GM21786 (cell line): ENCODE results near the gene PTHLH.

ENCODE experiments used
- ATAC-seq: cut with Tn5 transposase; IDR thresholded peaks from one replicate; pipeline ENCODE4 v1.9.1; 2021; ENCODE audit not compliant: unreplicated experiment

Gene PTHLH

DNA sequence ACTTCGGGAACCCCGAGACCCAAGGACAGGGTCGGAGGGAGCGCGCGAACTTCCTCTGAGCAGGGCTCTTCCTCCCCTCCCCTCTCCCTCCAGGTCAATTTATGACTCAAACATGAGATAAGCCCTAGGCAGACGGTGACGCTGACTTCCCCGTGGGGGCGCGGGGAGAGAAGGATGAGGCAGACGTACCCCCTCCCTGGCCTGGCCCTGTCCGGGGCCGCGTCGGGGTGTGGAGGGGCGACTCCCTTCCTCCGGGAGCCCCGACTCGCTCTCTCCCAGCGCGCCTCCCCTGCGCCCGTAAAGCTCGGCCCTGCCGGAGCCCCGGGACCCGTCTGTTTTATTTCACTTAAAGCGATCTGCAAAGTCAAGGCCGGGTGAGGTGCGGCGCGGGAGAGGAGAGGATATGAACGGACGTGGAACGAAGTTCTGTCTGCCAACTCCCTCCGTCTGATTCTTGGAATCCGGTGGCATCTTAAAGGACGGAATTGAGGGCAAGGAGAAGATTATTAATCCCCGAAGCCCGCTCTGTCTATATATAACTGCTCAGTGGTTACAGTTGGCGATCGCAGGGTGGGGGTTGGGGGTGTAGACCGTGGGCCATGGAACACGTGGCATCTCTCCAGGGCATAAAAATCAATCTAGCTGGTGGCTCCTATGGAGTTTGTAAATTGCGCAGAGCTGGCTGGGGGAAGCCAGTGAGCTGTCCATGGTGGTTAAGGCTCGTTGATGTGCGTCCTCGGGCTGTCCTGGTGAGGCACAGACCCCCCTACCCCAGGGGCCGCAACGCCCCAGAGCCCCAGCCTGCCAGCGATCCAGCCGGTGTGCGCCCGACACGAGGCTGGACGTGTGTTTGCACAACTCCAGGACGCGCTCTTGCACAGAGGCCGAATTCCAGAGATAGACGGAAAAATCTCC is 2.9 kb upstream of the PTHLH start:
- ATAC-seq, result no peak

DNA sequence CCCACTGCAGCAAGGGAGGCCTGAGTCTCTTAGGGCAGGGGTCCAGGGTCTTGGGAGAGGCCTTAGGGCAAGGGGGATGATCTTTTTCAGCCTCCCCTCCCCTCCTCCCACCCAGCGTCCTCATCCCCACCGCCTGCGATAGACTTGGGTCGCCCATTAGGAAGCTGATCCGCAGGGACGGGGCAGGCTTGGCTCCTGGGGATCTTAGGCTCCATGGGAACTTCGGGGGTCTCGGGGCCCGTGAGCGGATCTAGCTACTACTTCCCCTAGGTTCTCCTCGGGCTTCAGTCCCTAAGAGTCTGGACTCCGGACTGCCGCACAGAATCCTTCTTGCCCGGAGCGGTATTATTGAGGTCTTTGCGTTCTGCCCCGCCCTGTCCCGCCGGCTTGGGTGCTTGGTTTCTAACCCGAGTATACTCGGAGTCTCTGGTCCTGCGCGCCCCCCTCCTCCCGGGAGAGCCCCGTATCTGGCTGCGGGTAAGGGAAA is 2.2 kb upstream of the PTHLH start:
- no peak for ATAC-seq

DNA sequence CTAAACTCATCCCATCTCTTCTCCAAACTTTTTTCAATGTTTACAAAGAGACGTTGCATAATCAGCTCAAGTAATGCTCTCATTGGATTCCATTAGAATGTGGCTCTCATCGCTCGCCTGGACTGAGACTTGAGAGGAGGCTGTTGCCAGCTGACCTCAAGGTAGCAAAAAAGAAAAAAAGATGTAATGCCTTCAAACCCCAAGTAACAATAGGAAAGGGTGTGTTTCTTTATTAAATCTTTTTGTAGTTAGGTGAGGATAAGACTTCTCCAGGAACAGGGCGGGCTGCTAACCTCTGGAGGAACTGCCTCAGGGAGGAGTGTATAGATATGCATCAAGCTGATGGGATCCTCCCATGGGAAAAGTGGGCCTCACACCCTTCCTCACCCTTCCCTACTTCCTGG is 956 bp upstream of the PTHLH start:
- ATAC-seq, result no peak

DNA sequence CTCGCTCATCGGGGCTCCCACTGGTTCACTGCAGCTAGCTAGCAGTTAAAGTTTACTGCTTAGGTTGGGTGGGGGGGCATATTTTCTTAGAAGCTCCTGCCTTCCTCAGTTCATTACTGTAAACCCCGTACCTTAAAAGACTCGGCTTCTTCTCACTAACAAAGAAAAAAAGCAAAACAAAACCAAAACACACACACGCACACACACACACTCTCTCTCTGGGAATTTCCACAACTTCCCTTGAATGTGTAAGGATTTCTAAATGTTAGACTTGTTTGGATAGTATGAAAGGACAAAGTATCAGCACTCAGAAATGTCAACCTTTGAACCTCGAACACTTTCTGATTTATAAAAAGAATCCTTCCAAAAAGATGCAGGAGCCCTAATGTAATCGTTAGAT is 927 bp downstream of the PTHLH start:
- ATAC-seq, result no peak

DNA sequence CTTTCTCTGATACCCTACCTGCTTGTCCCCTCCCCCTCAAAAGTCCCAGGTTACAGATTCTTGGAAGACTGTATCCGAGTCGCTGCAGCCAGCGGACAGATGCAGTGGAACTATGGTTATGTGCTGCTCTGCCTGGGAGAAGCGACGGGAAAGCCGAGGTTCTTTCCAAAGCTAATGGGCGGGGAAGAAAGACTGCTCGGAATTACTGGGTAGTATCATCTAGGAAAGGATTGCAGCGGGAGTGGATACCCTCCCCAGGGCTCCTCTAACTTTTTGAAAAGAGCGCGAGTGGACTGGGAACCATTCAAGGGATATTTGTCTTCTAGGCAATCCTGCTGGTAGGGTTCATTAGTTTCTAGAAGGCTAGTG is 1.4 kb downstream of the PTHLH start:
- no peak for ATAC-seq

DNA sequence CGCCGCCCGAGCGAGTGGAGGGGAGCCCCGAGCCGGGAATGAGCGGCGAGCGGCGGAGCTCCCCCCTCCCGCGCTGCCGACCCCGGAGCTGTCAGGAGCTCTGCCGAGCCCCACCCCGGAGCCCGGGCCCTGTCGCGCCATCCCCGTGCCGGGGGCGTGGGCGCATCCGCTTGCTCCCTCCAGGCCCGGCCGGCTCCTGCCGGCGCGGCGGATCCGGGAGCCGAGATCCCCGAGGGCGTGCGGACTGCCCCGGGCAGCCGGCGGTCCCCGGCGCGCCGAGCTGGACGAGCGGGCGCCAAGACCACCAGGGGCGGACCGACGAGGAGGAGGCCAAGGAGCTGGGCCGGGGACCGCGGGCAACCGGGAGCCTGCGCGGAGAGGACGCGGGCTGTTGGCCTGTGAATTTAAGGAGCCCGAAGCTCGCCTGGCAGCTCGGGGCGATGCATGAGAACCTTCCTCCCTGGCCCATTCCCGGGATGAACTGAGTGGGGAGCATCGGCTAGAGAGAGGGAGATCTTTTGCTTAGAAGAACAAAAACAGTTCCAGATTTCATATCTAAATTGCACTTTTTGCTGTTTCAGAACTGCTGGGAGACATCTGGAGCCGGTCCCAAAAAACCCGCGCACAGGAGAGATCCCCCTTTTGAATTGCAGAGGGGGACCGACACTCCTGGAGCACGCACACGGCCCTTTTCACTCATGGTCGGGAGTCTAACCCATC is 2.0 kb downstream of the PTHLH start:
- ATAC-seq, result no peak

DNA sequence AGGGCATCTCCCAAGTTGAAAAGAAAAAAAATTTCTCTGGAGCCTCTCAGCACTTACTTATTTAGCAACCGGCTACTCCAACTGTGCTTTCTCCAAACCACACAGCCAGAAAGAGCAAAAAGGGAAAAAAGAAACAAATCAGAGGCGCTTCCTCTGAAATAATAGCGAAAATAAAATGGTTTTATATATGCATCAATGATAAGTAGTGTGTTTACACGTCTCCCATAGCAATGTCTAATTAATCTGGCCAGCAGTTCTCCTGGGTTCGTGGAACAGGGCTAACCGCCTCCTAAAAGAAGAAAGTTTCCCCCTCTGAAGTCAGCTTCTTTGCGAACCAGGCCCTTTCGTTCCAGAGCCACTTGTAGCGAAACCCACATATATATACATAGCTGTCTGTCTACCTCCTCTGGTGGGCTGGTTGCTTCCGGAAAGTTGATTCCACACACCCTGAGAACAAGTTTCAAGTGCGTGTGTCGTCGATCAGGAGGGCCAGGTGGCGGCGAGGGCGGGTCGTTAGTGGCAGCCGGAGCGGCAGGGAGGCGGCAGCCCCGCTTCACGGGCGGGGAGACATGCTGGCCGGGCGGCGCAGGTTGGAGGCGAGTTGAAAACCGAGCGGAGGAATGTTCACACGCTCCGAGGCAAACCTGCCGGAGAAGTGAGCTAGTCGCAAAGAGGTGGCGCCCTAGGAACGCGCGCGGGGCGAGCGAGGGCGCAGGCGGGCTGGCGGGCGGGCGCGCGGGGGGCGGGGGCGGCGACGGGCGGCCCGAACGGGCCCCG is 2.7 kb downstream of the PTHLH start:
- peak; percentile 74 for ATAC-seq

DNA sequence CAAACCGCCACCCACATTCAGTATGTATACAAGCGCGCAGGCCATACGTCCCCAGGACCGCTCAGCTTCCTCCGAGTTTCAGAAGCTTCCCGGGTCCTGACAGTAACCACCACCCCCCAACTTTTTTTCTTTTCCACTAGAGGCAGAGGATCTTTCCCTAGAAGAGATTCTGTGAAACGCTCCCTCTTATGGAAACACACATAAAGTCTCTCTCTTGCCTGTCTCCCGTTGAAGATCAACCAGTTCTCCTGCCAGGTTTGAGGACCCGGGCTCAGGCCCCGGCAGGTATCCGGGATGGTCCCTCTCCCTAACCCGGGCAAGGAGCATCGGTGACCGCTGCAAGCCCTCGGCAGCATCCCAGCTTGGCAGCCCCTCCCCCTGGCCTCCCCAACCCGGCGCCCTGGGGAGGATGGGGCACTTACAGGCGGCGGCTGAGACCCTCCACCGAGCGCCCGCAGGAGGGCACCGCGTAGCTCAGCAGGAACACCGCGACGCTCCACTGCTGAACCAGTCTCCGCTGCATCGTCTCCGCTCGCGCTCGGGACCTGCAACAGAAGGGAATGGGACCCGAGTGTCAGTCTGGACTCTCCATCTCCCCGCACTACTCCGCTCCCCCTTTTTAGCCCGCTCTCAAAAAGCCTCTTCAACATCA is 3.4 kb downstream of the PTHLH start:
- ATAC-seq, result no peak

DNA sequence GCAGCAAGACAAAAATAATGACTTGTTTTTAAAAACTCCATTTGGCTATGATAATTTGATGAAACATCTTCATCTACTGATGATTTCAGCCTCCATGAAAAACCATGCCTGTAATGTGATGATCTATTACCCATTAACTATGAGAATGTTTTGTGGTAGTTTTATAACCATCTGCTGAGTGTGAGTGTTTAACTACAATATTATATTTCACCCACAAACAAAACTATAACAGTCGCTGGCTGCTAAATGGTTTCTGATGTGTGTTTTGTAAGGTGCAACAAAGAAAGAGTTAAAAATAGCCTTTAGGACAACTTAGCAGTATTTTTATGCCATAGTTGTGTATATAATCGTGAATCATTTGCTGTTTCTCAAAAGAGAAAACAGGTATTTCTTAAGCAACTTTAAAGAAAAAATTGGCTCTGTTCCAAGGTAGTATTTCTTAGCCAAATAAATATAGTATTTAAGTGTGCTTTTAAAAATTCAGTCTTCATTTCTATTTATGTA is 4.9 kb downstream of the PTHLH start:
- ATAC-seq, result no peak

DNA sequence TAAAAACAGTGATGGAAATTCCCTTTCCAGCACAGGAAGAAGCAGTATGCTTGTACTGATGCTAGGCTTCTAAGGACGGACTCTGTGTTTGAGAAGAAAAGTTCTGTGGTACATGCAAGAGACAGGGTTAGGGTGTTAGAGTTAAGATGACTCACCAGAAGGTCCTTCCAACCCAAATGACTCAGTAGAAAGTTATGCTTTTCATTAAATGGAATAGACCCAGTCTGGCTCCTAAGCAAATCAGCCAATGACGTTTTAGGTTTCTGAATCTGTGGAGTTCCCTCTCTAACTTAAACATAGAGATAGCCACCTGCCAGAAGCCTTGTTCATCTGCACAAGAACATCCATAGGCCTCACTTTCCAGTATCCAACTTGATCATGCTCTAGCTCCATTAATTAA is 5.7 kb downstream of the PTHLH start:
- ATAC-seq, result no peak

DNA sequence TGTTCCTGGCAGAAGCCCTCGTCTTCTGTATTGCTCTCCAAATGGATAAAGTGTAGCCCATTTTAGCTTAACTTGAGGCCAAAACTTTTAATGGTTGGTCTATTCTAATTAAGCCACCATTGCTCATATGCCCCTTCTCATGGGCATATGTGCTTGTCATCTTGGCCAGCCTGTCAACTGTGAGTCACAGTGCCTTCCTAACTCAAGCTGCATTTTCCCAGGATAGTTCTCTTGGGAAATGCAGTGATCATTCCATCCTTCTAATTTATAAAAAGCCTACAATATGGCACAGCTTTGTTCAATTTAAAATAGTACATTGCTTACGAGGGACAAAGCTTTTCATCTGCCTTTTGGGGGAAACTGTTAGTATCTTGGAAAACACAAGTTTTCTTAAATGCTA is 6.6 kb downstream of the PTHLH start:
- no peak for ATAC-seq

DNA sequence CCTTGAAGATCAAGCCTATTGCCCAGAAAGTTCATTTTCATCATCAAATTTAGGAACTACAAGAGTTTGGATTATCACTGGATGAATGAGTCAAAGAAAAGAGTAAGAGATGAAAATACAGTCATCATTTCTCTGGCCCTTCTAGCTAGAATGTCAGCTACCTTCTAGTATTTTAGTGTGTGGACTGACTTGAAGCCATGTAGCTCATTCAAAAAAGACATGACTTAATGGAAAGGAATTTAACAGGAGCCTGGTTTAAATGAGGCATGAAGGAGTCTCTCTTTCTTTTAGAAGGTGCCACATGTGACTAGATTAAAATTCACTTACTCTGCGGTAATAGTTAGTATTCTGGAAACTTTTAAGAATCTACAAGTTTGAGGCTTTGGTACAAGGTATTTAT is 7.1 kb downstream of the PTHLH start:
- ATAC-seq, result no peak

DNA sequence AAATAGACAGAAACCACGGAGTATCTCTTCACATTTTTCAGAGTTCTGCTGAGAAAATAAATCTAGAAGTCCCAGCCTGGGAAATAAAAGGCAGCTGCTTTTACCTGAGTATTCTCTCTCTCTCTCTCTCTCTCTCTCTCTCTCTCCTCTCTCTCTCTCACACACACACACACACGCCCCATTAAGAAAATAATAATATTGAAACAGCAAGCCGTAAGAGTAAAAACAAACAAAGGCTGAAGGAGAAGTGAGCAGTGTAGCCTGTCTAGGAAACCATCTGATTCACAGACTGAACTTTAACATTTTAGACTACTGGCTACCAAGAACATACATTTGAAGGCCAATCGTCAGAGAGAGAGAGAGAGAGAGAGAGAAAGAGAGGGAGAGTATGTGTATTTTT is 8.4 kb downstream of the PTHLH start:
- ATAC-seq, result no peak

DNA sequence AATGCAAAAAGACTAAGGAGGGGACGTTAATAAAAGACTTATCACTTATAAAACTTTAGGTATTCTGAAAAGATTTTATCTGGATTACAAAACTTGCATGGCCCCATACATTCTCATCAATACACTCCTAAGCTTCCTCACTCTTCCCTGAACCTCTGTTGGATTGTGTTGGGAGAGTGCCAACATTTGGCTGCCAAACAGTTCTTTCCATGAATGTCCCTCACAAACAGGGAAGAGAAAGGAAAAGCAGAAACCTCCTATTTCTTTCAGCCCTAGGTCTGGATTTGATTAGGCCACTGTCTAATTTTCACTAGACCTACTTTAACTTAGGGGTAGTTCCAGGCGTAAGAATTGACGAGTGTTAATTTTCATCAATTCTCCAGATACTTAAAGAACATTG is 11.7 kb downstream of the PTHLH start:
- no peak for ATAC-seq

DNA sequence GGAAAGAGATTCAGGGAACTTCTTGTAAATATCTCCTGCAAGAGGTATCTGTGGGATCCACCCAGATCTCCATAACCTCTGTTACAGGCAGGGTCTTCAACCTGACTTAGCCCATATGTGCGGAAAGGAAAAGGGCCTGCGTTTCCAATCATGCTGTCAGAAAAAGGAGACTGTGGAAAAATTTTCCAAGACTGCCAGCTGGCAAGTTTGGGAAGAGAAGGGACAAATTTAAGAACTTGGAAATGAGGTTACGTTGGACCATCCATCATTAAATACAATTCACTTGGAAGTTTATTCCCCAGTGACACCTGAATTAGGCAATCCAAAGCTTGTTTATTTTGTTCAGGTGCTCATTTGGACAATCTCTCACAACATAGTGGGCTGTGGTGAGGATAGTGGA is 13.9 kb downstream of the PTHLH start:
- no peak for ATAC-seq

DNA sequence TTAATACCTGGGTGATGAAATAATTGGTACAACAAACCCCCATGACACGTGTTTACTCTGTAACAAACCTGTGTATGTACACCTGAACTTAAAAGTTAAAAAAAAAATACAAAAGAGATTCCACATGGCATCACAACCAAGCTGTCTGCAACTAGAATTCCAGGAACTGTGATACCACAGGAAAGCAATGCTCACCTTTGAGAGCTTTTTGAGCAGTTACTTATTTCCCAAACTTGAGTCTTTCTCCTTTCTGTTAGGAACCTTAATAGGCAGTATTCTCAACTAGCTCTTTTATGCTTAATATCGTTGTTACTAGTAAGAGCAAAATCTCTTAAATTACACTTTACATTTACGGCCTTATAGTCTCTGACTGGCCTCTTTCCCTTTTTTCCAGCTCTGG is 15.2 kb downstream of the PTHLH start:
- ATAC-seq, result no peak

DNA sequence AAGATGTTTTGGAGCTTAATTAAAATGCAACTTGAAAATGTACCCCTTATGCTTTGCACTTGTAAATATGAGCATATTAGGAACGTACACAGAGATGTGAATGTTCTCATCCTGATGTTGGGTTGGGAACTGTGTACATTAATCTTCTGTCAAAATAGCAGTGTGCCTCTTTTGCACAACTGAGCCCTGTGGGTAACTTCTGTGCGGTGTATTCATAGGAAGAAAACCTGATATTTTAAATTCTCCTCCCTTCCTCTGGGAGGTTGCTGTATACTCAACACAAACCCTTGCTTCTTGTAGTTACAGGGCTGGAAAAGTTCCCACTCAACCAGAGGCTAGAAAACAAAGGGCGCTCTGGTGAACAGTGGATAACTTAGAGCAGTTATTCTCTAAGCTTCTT is 18.7 kb downstream of the PTHLH start:
- ATAC-seq, result no peak

DNA sequence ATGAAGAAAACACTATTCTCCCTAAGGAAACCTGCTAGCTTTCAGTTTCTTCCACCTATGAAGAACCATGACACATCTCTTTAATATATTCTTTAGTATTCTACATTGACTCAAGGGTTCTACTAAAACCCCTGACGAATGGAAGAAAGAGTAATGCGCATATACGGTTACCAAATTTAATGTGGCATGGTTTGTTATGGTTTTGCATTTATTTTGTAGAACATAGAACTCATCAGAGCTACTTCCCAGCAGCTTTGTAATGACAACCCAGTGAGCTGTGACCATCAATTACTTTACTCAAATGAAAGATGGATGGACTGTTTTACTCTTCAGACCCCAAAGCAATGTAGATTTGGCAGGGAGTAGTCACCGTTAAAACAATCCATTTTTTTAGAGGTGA is 19.2 kb downstream of the PTHLH start:
- ATAC-seq, result no peak

DNA sequence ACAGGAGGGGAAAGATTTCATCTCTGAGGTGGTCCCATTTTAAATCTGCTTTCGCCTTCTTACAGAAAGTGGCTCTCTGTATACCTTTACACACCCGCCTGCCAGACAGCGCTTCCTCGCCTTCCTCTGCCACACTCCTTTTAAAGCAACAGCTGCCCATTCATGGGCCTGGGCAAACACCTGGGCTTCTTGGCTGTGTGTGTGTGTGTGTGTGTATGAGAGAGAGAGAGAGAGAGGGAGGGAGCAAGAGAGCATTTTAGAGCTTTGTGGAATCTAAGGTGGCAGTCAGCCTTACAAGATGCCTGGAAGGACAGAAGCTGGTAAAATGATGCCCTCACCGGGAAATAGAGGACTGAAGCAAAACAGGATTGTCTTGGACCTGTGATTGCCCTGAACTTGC is 20.0 kb downstream of the PTHLH start:
- no peak for ATAC-seq

DNA sequence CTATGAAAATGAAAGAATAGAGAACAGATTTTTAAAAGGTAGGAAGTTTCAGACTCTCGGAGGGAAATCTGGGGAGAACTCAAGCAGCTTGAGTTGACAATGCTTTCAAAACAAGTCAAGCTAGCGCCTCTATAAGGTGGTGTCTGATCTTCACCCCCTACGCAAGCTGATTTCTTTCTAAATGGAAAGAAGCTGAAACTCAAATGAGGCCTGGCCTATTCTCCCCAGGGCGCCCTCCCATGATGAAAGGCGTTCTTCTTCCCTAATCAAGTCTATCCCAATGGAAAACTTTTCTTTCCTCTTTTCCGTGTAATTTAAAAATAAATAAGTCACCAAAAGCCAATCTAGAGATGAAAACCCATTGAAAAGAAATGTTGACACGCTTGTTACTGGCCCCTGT is 20.6 kb downstream of the PTHLH start:
- no peak for ATAC-seq

DNA sequence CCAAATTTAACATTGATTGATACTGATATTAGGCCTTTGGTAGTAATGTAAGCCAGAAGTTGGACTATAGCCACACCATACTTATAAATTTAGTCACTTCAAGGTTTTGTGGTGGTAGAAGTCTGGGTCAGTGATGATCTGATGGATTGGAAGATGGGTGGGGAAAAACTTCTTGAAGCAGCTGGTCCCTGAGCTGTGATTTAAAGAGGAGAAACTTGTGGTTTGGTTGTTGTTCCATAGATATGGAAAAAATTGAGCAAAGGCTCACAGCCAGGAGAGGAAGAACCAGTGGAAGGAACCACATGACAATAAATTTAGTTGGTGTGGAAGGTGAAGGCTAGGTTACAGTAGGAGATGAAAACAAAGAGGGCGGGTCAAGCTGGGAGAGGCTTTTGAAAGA is 26.1 kb downstream of the PTHLH start:
- ATAC-seq, result no peak
